Esophagus squamous epithelium (tissue), 4 donors: ENCODE data around the gene BACE1-AS.

Experiments used
- POLR2A ChIP-seq, 4 donors: fragments of 450-650 bp; IDR thresholded peaks; one replicate each; pipeline ENCODE4 v1.6.1; 2017; ENCODE audit warnings: antibody characterized with exemption in 4 of 4, mild to moderate bottlenecking in 4 of 4, moderate library complexity in 3 of 4
- TF ChIP-seq, protein P1 (sequence below), 6 experiments: fragments of 450-650 bp in 4 of 6; fragments of 200-600 bp in 2 of 6; sonication (generic) in 2 of 6; IDR thresholded peaks; one replicate each; pipeline ENCODE4 v1.5.1; 2016 to 2019; ENCODE audit warnings: antibody characterized with exemption in 6 of 6, mild to moderate bottlenecking in 4 of 6, moderate library complexity in 4 of 6

GRCh38 chr11:117273550-117274289 is 17.4 kb upstream of the BACE1-AS start:
- no peak for TF ChIP-seq POLR2A (IDR thresholded peaks at IDR 0.05)
- TF ChIP-seq, protein P1, sequence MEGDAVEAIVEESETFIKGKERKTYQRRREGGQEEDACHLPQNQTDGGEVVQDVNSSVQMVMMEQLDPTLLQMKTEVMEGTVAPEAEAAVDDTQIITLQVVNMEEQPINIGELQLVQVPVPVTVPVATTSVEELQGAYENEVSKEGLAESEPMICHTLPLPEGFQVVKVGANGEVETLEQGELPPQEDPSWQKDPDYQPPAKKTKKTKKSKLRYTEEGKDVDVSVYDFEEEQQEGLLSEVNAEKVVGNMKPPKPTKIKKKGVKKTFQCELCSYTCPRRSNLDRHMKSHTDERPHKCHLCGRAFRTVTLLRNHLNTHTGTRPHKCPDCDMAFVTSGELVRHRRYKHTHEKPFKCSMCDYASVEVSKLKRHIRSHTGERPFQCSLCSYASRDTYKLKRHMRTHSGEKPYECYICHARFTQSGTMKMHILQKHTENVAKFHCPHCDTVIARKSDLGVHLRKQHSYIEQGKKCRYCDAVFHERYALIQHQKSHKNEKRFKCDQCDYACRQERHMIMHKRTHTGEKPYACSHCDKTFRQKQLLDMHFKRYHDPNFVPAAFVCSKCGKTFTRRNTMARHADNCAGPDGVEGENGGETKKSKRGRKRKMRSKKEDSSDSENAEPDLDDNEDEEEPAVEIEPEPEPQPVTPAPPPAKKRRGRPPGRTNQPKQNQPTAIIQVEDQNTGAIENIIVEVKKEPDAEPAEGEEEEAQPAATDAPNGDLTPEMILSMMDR (IDR thresholded peaks at IDR 0.05), result no peak
